WI38 (cell line): ENCODE data around the gene ZNF837.

ENCODE experiments used
- H3K4me3 ChIP-seq: 2 replicates; pipeline ENCODE4 v1.5.1; 2011; ENCODE audit warnings: low read depth, mild to moderate bottlenecking, control low read depth, low read length
- TF ChIP-seq, protein P1 (sequence below): IDR thresholded peaks from 2 replicates; pipeline ENCODE4 v1.5.1; 2012; ENCODE audit warnings: low read depth, mild to moderate bottlenecking, control low read depth, low read length

Gene ZNF837

DNA sequence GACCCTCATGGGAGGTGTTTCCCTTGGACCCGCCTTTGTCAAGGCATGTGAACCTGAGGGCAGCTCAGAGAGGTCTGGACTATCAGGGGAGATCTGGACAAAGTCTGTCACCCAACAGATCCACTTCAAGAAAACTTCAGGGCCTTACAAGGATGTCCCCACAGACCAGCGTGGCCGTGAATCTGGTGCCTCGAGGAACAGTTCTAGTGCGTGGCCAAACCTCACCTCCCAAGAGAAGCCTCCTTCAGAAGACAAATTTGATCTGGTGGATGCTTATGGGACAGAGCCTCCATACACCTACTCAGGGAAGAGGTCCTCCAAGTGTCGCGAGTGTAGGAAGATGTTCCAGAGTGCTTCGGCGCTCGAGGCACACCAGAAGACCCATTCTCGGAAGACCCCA lies 42.5 kb downstream of the ZNF837 start:
- TF ChIP-seq, protein P1, sequence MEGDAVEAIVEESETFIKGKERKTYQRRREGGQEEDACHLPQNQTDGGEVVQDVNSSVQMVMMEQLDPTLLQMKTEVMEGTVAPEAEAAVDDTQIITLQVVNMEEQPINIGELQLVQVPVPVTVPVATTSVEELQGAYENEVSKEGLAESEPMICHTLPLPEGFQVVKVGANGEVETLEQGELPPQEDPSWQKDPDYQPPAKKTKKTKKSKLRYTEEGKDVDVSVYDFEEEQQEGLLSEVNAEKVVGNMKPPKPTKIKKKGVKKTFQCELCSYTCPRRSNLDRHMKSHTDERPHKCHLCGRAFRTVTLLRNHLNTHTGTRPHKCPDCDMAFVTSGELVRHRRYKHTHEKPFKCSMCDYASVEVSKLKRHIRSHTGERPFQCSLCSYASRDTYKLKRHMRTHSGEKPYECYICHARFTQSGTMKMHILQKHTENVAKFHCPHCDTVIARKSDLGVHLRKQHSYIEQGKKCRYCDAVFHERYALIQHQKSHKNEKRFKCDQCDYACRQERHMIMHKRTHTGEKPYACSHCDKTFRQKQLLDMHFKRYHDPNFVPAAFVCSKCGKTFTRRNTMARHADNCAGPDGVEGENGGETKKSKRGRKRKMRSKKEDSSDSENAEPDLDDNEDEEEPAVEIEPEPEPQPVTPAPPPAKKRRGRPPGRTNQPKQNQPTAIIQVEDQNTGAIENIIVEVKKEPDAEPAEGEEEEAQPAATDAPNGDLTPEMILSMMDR, result no peak
- H3K4me3 ChIP-seq, result no peak overlapping the region

DNA sequence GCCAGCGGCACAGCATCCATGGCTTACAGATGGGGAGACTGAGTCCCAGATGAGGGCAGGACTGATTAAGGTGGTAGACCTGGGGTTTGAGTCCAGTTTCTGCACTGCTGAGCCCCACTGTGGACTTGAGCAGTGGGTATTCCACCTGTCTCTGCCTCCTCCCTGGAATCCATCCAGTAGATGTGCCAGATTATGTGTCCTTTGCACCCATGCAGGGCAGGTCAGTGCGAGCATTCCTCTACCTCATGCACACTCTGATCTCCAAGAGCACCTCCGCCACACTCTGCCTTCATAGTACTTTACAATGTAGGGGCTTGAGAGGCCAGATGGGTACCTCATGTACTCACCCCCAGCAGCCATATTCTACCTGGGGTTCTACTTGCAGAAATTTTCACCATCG lies 44.0 kb downstream of the ZNF837 start:
- TF ChIP-seq, protein P1, result no peak
- H3K4me3 ChIP-seq, result no peak overlapping the region

DNA sequence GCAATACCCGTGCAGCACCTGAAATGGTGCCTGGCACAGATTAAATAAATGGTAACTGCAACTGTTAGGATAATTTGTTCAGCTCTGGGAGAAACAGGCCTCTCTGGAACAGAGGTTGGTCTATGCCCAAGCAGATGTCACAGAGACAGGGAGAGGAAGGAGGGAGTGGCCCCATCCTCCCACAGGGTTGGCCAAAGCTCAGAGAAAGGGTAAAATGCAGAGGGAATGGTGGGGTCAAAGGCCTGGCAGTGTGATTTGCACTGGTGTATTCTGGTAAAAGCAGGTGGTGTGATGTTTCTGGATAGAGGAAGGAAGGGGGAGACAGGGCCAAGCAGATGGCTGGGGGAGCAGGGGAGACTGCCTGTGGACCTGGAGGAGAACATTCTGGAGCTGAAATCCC lies 44.6 kb downstream of the ZNF837 start:
- TF ChIP-seq, protein P1, result no peak
- H3K4me3 ChIP-seq, result no peak overlapping the region

DNA sequence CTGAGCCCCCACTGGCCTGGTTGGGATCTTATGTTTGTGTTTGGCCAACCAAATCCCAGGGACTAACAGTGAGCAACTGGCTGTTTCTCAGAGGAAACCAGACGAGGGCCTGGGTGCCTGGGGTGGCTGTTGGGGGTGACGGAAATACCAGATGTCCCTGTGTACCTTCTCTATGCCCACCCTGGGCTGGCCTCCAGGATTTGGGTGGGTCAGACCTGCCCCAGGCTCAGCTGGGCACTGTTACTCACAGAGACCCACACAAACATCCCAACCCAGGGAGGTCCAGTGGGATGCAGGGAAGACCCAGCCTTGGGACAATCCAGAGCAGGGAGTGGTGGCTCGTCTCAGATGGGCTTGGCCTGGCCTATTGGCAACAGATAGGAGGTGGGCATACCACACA lies 45.2 kb downstream of the ZNF837 start:
- no peak overlapping the region for H3K4me3 ChIP-seq
- TF ChIP-seq, protein P1, result no peak

DNA sequence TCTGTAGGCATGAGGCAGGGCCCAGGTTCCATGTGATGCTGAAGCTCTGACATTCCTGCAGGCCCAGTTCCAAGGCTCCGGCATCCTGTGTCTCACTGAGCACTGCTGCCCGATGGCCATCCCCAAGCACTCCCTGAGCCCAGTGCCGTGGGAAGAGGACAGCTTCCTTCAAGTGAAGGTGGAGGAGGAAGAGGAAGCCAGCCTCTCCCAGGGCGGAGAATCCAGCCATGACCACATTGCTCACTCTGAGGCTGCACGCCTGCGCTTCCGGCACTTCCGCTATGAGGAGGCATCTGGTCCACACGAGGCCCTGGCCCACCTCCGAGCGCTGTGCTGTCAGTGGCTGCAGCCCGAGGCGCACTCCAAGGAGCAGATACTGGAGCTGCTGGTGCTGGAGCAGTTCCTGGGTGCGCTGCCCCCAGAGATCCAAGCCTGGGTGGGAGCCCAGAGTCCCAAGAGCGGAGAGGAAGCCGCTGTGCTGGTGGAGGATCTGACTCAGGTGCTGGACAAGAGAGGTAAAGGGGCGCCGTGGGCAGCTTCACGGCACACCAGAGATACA lies 46.1 kb downstream of the ZNF837 start:
- no peak overlapping the region for H3K4me3 ChIP-seq
- TF ChIP-seq, protein P1, result no peak

DNA sequence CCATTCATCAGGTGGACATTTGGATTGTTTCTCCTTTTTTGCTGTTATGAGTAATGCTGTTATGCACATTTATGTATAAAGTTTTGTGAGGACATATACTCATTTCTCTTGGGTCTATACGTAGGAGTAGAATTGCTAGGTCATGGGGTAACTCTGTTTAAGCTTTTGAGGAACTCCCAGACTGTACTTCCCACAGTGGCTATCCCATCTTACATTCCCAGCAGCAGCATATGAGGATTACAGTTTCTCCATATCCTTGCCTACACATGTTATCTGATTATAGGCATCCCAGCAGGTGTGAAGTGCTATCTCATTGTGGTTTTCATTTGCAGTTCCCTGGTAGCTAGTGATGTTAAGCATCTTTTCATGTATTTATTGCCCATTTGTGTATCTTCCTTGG lies 48.1 kb downstream of the ZNF837 start:
- H3K4me3 ChIP-seq, result no peak overlapping the region
- TF ChIP-seq, protein P1, result no peak

DNA sequence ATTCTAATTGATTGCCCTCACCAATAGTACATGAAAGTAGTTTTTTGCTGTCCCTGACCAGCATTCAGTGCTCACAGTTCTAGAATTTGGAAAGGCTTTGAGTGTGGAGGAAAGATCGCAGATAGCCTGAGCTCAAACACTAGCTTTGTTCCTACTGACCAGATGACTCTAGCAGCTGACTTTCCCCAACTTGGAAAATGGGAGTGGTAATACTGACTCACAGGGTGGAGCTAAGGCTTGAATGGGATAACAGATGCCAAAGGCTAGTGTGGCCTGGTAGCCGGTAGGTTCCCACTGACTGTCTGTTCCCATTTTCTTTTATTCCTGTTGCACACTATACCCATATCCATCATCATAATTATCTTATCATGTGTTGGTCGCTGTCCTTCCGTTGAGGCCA lies 50.4 kb downstream of the ZNF837 start:
- H3K4me3 ChIP-seq, result no peak overlapping the region
- TF ChIP-seq, protein P1, result no peak
